ENCODE results near the gene ZBTB7C. TPM values are rescaled to one million over a fixed set of nuclear protein-coding genes. Genes with fewer than 3 reads are reported as not detected.
A peak's percentile ranks its signal among the peaks of the same experiment; 100 is the strongest.

The ZBTB7C gene
- total and polyA plus RNA-seq, 3 experiments from 2014 or later = 0.13 TPM; not detected in 2

GRCh38 chr18:48138660-48139430, 270.3 kb downstream of the ZBTB7C start:
- CTCF ChIA-PET = no interaction called here
- Mint-ChIP-seq H3K9me3 (no peaks in the 10 kb centered on the region), H3K27ac (no peak overlapping the region), H3K4me1 (peaks cover 4 to 19% (median 5%) of the 10 kb centered on the region in 3 donors), H3K4me3 (peak overlapping the region in 1 of 7 donors; percentile 24), H3K27me3 (peaks cover 34 to 50% of the 10 kb centered on the region in 2 donors), H3K36me3 (no peaks in the 10 kb centered on the region)
- H3K36me3 ChIP-seq (ENCODE audit: insufficient read depth, low read length) = no peaks in the 10 kb centered on the region
- no peaks in the 10 kb centered on the region for H3K9me3 ChIP-seq (ENCODE audit: low read length)
- no peaks in the 10 kb centered on the region for H3K4me1 ChIP-seq (ENCODE audit: insufficient read depth, low read length)
- peaks cover 8% of the 10 kb centered on the region for H3K27me3 ChIP-seq (ENCODE audit: insufficient read depth, low read length, poor library complexity, severe bottlenecking)
- DNase-seq = no peak
- POLR2A ChIA-PET = no interaction called here
- H3K27ac ChIP-seq (ENCODE audit: low read depth, low read length) = no peak overlapping the region
- no peak overlapping the region for H3K4me3 ChIP-seq (ENCODE audit: low read length)

- Histone ChIP-seq H3K4me3 (ENCODE audit: low read length) (no peak overlapping the region), H3K9me3 (ENCODE audit: low read length) (no peaks in the 10 kb centered on the region), H3K36me3 (ENCODE audit: insufficient read depth, low read length) (no peaks in the 10 kb centered on the region), H3K27me3 (ENCODE audit: insufficient read depth, low read length, poor library complexity, severe bottlenecking) (peaks cover 8% of the 10 kb centered on the region), H3K4me1 (ENCODE audit: insufficient read depth, low read length) (no peaks in the 10 kb centered on the region), H3K27ac (ENCODE audit: low read depth, low read length) (no peak overlapping the region)
- CTCF ChIA-PET = no interaction called here
- Mint-ChIP-seq H3K27ac (no peak overlapping the region), H3K36me3 (no peaks in the 10 kb centered on the region), H3K9me3 (no peaks in the 10 kb centered on the region), H3K4me1 (peaks cover 4 to 19% (median 5%) of the 10 kb centered on the region in 3 donors), H3K27me3 (peaks cover 34 to 46% of the 10 kb centered on the region in 2 donors), H3K4me3 (no peak overlapping the region)
- no peak for DNase-seq
- POLR2A ChIA-PET = no interaction called here
These were observed 271.0 kb downstream of the ZBTB7C start for GRCh38 chr18:48138210-48138609.

- no peaks in the 10 kb centered on the region for H3K36me3 Mint-ChIP-seq
- Histone ChIP-seq H3K27ac (ENCODE audit: low read depth, low read length) (no peak overlapping the region), H3K27me3 (ENCODE audit: insufficient read depth, low read length, poor library complexity, severe bottlenecking) (peaks cover 8% of the 10 kb centered on the region), H3K4me3 (ENCODE audit: low read length) (no peak overlapping the region), H3K4me1 (ENCODE audit: insufficient read depth, low read length) (no peaks in the 10 kb centered on the region), H3K36me3 (ENCODE audit: insufficient read depth, low read length) (no peaks in the 10 kb centered on the region), H3K9me3 (ENCODE audit: low read length) (no peaks in the 10 kb centered on the region)
- ChIA-PET CTCF (no interaction called here), POLR2A (no interaction called here)
- DNase-seq = no peak
- H3K9me3 Mint-ChIP-seq = no peaks in the 10 kb centered on the region
- no peak overlapping the region for H3K27ac Mint-ChIP-seq
- peak overlapping the region in 3 of 7 donors; percentile 51 to 57 (median 55) for H3K4me3 Mint-ChIP-seq
- peaks cover 34 to 46% of the 10 kb centered on the region in 2 donors for H3K27me3 Mint-ChIP-seq
- H3K4me1 Mint-ChIP-seq = peaks cover 4 to 19% (median 5%) of the 10 kb centered on the region in 3 donors
These were observed 271.7 kb downstream of the ZBTB7C start for GRCh38 chr18:48137374-48138081.

- POLR2A ChIA-PET = no interaction called here
- no peak overlapping the region for H3K27ac Mint-ChIP-seq
- H3K36me3 Mint-ChIP-seq = no peaks in the 10 kb centered on the region
- Histone ChIP-seq H3K4me3 (ENCODE audit: low read length) (no peak overlapping the region), H3K36me3 (ENCODE audit: insufficient read depth, low read length) (no peaks in the 10 kb centered on the region), H3K9me3 (ENCODE audit: low read length) (no peaks in the 10 kb centered on the region), H3K27me3 (ENCODE audit: insufficient read depth, low read length, poor library complexity, severe bottlenecking) (peaks cover 8% of the 10 kb centered on the region), H3K27ac (ENCODE audit: low read depth, low read length) (no peak overlapping the region), H3K4me1 (ENCODE audit: insufficient read depth, low read length) (no peaks in the 10 kb centered on the region)
- no peaks in the 10 kb centered on the region for H3K9me3 Mint-ChIP-seq
- CTCF ChIA-PET = no interaction called here
- DNase-seq = no peak
- peaks cover 4 to 19% (median 5%) of the 10 kb centered on the region in 3 donors for H3K4me1 Mint-ChIP-seq
- H3K4me3 Mint-ChIP-seq = peak overlapping the region in 3 of 7 donors; percentile 51 to 57 (median 55)
- peaks cover 34 to 46% of the 10 kb centered on the region in 2 donors for H3K27me3 Mint-ChIP-seq
These were observed 272.3 kb downstream of the ZBTB7C start for GRCh38 chr18:48136827-48137373.

- no peaks in the 10 kb centered on the region for H3K4me1 ChIP-seq (ENCODE audit: insufficient read depth, low read length)
- no peak overlapping the region for H3K4me3 ChIP-seq (ENCODE audit: low read length)
- POLR2A ChIA-PET = no interaction called here
- H3K36me3 Mint-ChIP-seq = no peaks in the 10 kb centered on the region
- H3K9me3 Mint-ChIP-seq = no peaks in the 10 kb centered on the region
- no peak for DNase-seq
- H3K4me3 Mint-ChIP-seq = no peak overlapping the region
- H3K4me1 Mint-ChIP-seq = peaks cover 4 to 19% (median 5%) of the 10 kb centered on the region in 3 donors
- CTCF ChIA-PET = no interaction called here
- H3K27me3 Mint-ChIP-seq = peaks cover 34 to 46% of the 10 kb centered on the region in 2 donors
- no peaks in the 10 kb centered on the region for H3K9me3 ChIP-seq (ENCODE audit: low read length)
- H3K27me3 ChIP-seq (ENCODE audit: insufficient read depth, low read length, poor library complexity, severe bottlenecking) = peaks cover 8% of the 10 kb centered on the region
- no peaks in the 10 kb centered on the region for H3K36me3 ChIP-seq (ENCODE audit: insufficient read depth, low read length)
- no peak overlapping the region for H3K27ac Mint-ChIP-seq
- H3K27ac ChIP-seq (ENCODE audit: low read depth, low read length) = no peak overlapping the region
These were observed 272.9 kb downstream of the ZBTB7C start for GRCh38 chr18:48136051-48136826.

GRCh38 chr18:48135436-48135966, 273.7 kb downstream of the ZBTB7C start:
- ChIA-PET CTCF (no interaction called here), POLR2A (no interaction called here)
- H3K4me3 Mint-ChIP-seq = peak overlapping the region in 2 of 7 donors; percentile 13 to 81
- Histone ChIP-seq H3K4me1 (ENCODE audit: insufficient read depth, low read length) (no peaks in the 10 kb centered on the region), H3K27ac (ENCODE audit: low read depth, low read length) (no peak overlapping the region), H3K9me3 (ENCODE audit: low read length) (no peaks in the 10 kb centered on the region), H3K36me3 (ENCODE audit: insufficient read depth, low read length) (no peaks in the 10 kb centered on the region), H3K27me3 (ENCODE audit: insufficient read depth, low read length, poor library complexity, severe bottlenecking) (peaks cover 8% of the 10 kb centered on the region), H3K4me3 (ENCODE audit: low read length) (no peak overlapping the region)
- H3K4me1 Mint-ChIP-seq = peaks cover 4 to 19% (median 5%) of the 10 kb centered on the region in 3 donors
- no peaks in the 10 kb centered on the region for H3K36me3 Mint-ChIP-seq
- no peaks in the 10 kb centered on the region for H3K9me3 Mint-ChIP-seq
- peaks cover 34 to 46% of the 10 kb centered on the region in 2 donors for H3K27me3 Mint-ChIP-seq
- no peak for DNase-seq
- H3K27ac Mint-ChIP-seq = no peak overlapping the region

GRCh38 chr18:48134609-48135008, 274.6 kb downstream of the ZBTB7C start:
- Mint-ChIP-seq H3K4me3 (no peak overlapping the region), H3K36me3 (no peaks in the 10 kb centered on the region), H3K4me1 (peaks cover 4 to 19% (median 5%) of the 10 kb centered on the region in 3 donors), H3K27ac (no peak overlapping the region), H3K27me3 (peaks cover 29 to 45% of the 10 kb centered on the region in 2 donors), H3K9me3 (no peaks in the 10 kb centered on the region)
- H3K27me3 ChIP-seq (ENCODE audit: insufficient read depth, low read length, poor library complexity, severe bottlenecking) = peaks cover 8% of the 10 kb centered on the region
- ChIA-PET POLR2A (no interaction called here), CTCF (no interaction called here)
- H3K27ac ChIP-seq (ENCODE audit: low read depth, low read length) = no peak overlapping the region
- H3K36me3 ChIP-seq (ENCODE audit: insufficient read depth, low read length) = no peaks in the 10 kb centered on the region
- H3K4me3 ChIP-seq (ENCODE audit: low read length) = no peak overlapping the region
- DNase-seq = no peak
- no peaks in the 10 kb centered on the region for H3K4me1 ChIP-seq (ENCODE audit: insufficient read depth, low read length)
- H3K9me3 ChIP-seq (ENCODE audit: low read length) = no peaks in the 10 kb centered on the region
